ENCODE data around the gene WNT9A. TPM values are rescaled to one million over a fixed set of nuclear protein-coding genes. Genes with fewer than 3 reads are reported as not detected.

WNT9A gene
- total and polyA plus RNA-seq, 2 of the 4 experiments (the other 2 are of a cell fraction) = 0.18 to 0.36 TPM

- H3K27ac ChIP-seq (ENCODE audit: insufficient read depth, low read length) = no peak overlapping the region
- no peaks in the 10 kb centered on the region for H3K36me3 ChIP-seq (ENCODE audit: control insufficient read depth, insufficient read depth, low read length)
- WGBS, 2 experiments (ENCODE audit: extremely low coverage in 2 of 2, insufficient read length in 1 of 2) = 62% methylated on average over 4 of the region's 12 CpGs; no CpG with 5 or more reads in 1 of the 2 experiments
- H3K27me3 ChIP-seq (ENCODE audit: control insufficient read depth, insufficient read depth, low read length) = no peaks in the 10 kb centered on the region; the same call in 1 of the 2 replicates
- dilution Hi-C loops (cut with HindIII; ENCODE audit: low sequenced_read_pairs, unreplicated experiment) = no loop called here
- H4K8ac ChIP-seq (ENCODE audit: low read depth in 2 of 2, low read length in 2 of 2) = no peak overlapping the region
- no peaks in the 10 kb centered on the region for H3K79me1 ChIP-seq (ENCODE audit: low read depth in 1 of 2, low read length in 2 of 2)
- DNase-seq (no peak), ATAC-seq (ENCODE audit: low read depth) (no peak)
- ChIA-PET POLR2A (ENCODE audit: unreplicated experiment) (no interaction called here), CTCF (no interaction called here)
- no peak overlapping the region for H4K91ac ChIP-seq (ENCODE audit: insufficient read depth, low read depth, low read length)
- H3K14ac ChIP-seq (replicated peaks; ENCODE audit: low read depth, low read length) = no peak overlapping the region
- no TSS peak for BruUV-seq (replicated peaks)
- no peak overlapping the region for H3K56ac ChIP-seq (ENCODE audit: extremely low read depth, insufficient read depth, low read length)
- no peak overlapping the region for H3K4ac ChIP-seq (ENCODE audit: low read depth, low read length)
- H3K4me1 ChIP-seq (ENCODE audit: control insufficient read depth, insufficient read depth, low read length) = peaks cover 2% of the 10 kb centered on the region; the same call in 1 of the 2 replicates
- H2BK15ac ChIP-seq (ENCODE audit: low read depth, low read length) = no peak overlapping the region
- H3K23ac ChIP-seq (ENCODE audit: low read depth, low read length) = no peak overlapping the region
- H2BK20ac ChIP-seq (ENCODE audit: low read depth, low read length) = no peak overlapping the region
- no peak overlapping the region for H3K18ac ChIP-seq (ENCODE audit: low read depth, low read length)
- no peak overlapping the region for H4K5ac ChIP-seq (ENCODE audit: low read depth, low read length)
- intact Hi-C loops (cut with micrococcal nuclease) = loop anchor here (10.0 kb wide), 1 partner anchor 399 kb away; no protein-coding TSS in a partner anchor
- in situ Hi-C loops (cut with MboI; ENCODE audit: low sequenced_read_pairs) = loop anchor here (25.0 kb wide), 1 partner anchor 456 kb away; no protein-coding TSS in a partner anchor
- H3K9me1 ChIP-seq (ENCODE audit: insufficient read depth, low read length) = no peaks in the 10 kb centered on the region
- H2AK5ac ChIP-seq (ENCODE audit: low read depth, low read length) = no peak overlapping the region
- H3K9ac ChIP-seq (ENCODE audit: low read depth, low read length) = no peak overlapping the region
- no peak overlapping the region for H3K4me2 ChIP-seq (ENCODE audit: low read depth, low read length)
- H3K4me3 ChIP-seq (ENCODE audit: insufficient read depth, low read depth, low read length) = no peak overlapping the region
- TF ChIP-seq FOS (IDR thresholded peaks at IDR 0.05; ENCODE audit: low read depth, low read length) = no peak
- TF ChIP-seq RFX5 (IDR thresholded peaks at IDR 0.05; ENCODE audit: low read depth, low read length) = no peak
- no peak for TF ChIP-seq CEBPB (IDR thresholded peaks at IDR 0.05; ENCODE audit: low read depth, low read length)
- no peak for TF ChIP-seq BHLHE40 (IDR thresholded peaks at IDR 0.05; ENCODE audit: low read depth, low read length)
- no peak for TF ChIP-seq POLR2A (IDR thresholded peaks at IDR 0.05; ENCODE audit: low read depth, low read length)
- TF ChIP-seq, protein P1, sequence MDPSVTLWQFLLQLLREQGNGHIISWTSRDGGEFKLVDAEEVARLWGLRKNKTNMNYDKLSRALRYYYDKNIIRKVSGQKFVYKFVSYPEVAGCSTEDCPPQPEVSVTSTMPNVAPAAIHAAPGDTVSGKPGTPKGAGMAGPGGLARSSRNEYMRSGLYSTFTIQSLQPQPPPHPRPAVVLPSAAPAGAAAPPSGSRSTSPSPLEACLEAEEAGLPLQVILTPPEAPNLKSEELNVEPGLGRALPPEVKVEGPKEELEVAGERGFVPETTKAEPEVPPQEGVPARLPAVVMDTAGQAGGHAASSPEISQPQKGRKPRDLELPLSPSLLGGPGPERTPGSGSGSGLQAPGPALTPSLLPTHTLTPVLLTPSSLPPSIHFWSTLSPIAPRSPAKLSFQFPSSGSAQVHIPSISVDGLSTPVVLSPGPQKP (IDR thresholded peaks at IDR 0.05; ENCODE audit: borderline replicate concordance, low read depth, low read length) = no peak
- no peak for TF ChIP-seq RAD21 (IDR thresholded peaks at IDR 0.05; ENCODE audit: low read length)
- TF ChIP-seq RCOR1 (IDR thresholded peaks at IDR 0.05; ENCODE audit: insufficient replicate concordance, low read length) = no peak
- TF ChIP-seq MXI1 (IDR thresholded peaks at IDR 0.05; ENCODE audit: borderline replicate concordance, low read depth, low read length) = no peak
- TF ChIP-seq CHD1 (IDR thresholded peaks at IDR 0.05; ENCODE audit: low read depth, low read length) = no peak
- no peak for TF ChIP-seq USF2 (IDR thresholded peaks at IDR 0.05; ENCODE audit: low read depth, low read length)
- TF ChIP-seq MAZ (IDR thresholded peaks at IDR 0.05; ENCODE audit: borderline replicate concordance, low read depth, low read length) = no peak
- no peak for TF ChIP-seq SMC3 (IDR thresholded peaks at IDR 0.05; ENCODE audit: low read depth, low read length)
- TF ChIP-seq NFE2L2 (IDR thresholded peaks at IDR 0.05; ENCODE audit: low read depth, low read length) = no peak
- TF ChIP-seq MAFK (IDR thresholded peaks at IDR 0.05; ENCODE audit: low read depth, low read length) = no peak
- no peak for TF ChIP-seq CTCF (conservative IDR thresholded peaks at IDR 0.05; ENCODE audit: low read depth, low read length)
- no peak overlapping the region for H2AK9ac ChIP-seq (replicated peaks; ENCODE audit: low read depth, low read length, poor library complexity)
- H3K9me3 ChIP-seq (ENCODE audit: control insufficient read depth, insufficient read depth, low read length) = no peaks in the 10 kb centered on the region
- H2BK120ac ChIP-seq (ENCODE audit: low read depth, low read length) = no peak overlapping the region
- H4K20me1 ChIP-seq (ENCODE audit: insufficient read depth, low read length) = no peaks in the 10 kb centered on the region
- H2BK5ac ChIP-seq (ENCODE audit: low read depth, low read length, poor library complexity, severe bottlenecking) = no peak overlapping the region
- no peak overlapping the region for H2AFZ ChIP-seq (replicated peaks; ENCODE audit: low read length, poor library complexity)
Measured at GRCh38 chr1:227943381-227944089, 4.2 kb downstream of the WNT9A start.
